M059J (cell line): ENCODE results near the gene RAD51D. TPM values are rescaled to one million over a fixed set of nuclear protein-coding genes. Genes with fewer than 3 reads are reported as not detected.
"Not testable (repeated sequence)": the region's sequence is repeated elsewhere in the genome, so short reads cannot be mapped to it uniquely, and the experiment has no call there.

Experiments used
- DNase-seq: peaks from one replicate; pipeline ENCODE4 v3.0.0-alpha.2; 2012; ENCODE audit warnings: low read depth
- total RNA-seq: library from RNA; depleted of rRNA; stranded (reverse); fragments of >200 nt; shearing (Covaris generic); gene quantifications from 2 replicates; pipeline ENCODE4 v1.2.3, GENCODE V29; 2014; rRNA removed

Gene RAD51D
- 8.4 and 10.0 TPM in 2 replicates for total RNA-seq

DNA sequence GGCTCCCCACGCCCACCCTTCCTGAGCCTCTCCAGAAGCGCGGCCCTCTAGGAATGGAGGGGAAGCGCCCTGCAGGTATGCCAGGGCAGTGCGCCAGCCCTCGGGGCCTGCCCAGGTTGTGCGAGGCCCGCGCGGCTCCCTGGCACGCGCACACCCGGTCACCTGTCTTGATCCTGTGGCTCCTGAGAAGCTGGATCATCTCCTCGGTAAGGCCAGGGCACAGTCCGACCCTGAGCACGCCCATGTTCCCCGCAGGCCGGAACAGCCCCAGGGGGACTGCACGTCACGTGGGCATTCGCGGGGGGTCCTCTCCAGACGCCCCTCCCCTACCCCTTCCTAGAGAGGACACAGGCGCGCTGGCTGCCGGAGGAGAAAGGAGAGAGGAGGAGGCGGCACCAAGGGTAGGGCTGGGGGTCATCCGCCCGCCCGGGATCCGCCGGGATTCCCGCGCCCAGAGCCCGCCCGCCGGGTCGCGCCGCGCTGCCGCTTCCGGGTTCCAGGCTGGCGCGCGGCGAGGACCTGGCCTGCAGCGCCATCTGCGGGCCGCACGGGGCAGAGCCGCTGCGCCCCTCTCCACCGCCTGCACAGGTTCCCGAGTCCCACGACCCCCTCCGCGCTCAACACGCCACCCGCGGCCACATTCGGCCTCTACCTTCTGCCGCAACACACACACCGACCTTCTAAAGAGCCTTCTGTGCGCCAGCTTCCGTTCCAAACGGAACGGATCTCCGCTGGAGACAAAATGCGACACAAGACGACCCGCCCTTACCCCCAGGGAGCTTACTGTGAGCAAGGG, at the start of gene RAD51D:
Gene RAD51D (minus strand): TSS at position 491 of the 796 bp plus-strand sequence. CDS start 247 bp downstream, at position 244.
- peak; percentile 68 for DNase-seq

DNA sequence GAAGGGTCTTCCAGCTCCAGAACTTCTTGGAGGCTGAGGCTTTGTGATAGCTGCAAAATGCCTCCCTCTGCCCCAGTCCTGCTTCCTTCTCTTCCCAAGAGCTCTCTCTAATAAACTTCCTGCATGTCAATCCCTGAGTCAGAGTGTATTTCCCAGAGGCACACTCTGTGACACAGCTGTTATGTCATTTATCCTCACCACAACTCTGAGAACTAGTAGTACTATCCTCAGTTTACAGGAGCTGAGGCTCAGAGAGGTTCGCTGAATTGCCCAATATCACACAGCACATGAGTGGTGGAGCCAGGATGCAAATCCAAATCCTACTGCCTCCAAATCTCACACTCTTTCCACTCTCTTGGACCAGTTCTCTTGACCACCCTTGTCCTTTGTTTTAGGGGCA, 48.0 kb upstream of the RAD51D start:
- DNase-seq = peak; percentile 79

DNA sequence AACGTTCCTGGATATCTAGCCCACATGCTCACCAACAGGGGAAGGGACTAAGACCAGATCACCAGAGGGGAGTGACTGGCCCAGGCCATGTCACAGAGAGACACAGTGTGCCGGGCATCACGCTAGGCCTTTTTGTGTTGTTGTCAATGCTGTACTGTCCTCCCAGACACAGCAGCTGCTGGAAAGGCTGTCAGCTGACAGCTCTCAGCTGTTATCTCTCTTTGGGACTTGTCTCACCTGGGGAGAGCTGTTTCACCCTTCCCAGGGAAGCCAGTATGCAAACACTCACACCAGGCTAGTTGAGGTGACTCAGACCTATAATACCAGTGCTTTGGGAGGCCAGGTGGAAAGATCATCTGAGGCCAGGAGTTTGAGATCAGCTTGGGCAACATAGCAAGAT, 47.4 kb upstream of the RAD51D start:
- peak; percentile 40 for DNase-seq

DNA sequence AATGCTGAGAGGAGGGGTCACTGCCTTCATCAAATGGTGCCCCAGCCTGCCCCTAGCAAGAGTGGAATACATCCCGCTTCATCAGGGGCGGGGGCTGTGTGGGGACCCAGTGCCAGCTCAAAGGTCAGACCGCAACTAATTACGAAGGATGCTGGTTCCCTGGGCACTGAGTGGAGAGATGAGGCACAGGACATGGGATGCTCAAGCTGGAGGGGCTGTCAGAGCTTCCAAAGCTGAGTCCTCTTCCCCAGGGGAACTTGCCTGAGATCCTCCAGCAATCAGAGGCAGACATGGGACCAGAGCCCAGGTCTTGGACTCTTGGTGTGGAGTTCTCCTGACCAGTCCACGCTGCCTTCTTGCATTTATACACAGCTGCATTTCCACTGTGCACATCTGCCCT, 46.9 kb upstream of the RAD51D start:
- no peak for DNase-seq

DNA sequence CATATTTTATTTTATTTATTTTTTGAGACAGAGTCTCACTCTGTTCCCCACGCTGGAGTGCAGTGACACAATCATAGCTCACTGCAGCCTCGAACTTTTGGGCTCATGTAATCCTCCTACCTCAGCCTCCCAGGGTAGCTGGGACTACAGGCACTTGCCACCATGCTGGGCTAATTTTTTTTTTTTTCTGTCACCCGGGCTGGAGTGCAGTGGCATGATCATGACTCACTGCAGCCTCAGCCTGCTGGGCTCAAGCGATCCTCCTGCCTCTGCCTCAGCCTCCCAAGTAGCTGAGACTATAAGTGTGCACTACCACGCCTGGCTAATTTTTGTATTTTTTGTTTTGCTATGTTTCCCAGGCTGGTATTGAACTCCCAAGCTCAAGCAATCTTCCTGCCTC, 45.1 kb upstream of the RAD51D start:
- DNase-seq = no peak

DNA sequence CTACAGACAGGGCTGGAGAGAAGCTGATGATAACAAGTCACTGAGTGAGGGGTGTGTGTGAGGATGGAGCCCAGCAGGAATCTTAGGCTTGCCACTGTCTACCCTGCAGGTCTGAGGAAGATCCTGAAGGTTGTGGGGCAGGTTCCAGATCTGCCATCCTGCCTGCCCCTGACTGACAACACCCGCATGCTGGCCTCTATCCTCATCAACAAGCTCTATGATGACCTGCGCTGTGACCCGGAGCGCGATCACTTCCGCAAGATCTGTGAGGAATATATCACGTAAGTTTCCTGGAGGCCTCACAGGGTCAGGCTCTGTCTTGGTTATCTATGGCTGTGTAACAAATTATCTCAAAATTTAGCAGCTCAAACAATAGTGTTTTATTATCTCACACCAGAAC, 44.2 kb upstream of the RAD51D start:
- DNase-seq = no peak

DNA sequence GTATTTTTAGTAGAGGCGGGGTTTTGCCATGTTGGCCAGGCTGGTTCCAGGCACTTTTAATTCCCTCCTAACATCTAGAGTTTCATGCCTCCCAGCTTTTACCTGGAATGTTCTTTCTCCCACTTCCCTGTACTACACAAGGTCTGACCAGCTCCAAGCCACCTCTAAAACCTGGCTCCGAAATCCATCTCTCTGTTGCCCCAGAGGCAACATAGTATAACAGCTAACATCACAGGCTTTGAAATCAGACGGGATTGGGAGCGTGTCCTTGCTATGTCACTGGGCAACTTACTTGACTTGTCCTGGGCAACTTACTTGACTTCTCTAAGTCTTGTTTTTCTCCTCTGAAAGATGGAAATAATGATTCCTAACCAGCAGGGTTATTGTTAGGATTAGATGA, 43.1 kb upstream of the RAD51D start:
- DNase-seq = no peak

DNA sequence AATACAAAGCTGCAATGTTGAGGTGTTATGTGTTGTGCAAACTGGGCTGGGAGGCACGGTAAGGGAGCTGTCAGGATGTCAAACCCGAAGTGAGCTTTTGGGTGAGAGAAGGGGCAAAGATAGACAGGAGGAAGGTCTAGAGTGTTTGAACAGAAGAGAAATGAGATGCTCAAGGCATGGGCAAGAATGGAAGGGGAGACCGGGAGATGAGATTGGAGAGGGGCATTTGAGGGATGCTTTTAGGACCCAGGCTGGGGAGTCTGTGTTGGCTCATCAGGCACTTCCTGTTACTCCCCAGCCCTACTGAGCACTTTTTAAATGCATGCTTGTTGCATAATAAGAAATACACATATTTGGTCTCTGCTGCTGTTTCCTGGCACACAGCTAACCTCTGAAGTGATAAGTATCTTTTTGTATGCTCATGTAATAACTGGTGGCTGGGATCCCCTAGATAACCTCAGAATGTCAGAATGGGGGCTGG, 41.7 kb upstream of the RAD51D start:
- DNase-seq = no peak

DNA sequence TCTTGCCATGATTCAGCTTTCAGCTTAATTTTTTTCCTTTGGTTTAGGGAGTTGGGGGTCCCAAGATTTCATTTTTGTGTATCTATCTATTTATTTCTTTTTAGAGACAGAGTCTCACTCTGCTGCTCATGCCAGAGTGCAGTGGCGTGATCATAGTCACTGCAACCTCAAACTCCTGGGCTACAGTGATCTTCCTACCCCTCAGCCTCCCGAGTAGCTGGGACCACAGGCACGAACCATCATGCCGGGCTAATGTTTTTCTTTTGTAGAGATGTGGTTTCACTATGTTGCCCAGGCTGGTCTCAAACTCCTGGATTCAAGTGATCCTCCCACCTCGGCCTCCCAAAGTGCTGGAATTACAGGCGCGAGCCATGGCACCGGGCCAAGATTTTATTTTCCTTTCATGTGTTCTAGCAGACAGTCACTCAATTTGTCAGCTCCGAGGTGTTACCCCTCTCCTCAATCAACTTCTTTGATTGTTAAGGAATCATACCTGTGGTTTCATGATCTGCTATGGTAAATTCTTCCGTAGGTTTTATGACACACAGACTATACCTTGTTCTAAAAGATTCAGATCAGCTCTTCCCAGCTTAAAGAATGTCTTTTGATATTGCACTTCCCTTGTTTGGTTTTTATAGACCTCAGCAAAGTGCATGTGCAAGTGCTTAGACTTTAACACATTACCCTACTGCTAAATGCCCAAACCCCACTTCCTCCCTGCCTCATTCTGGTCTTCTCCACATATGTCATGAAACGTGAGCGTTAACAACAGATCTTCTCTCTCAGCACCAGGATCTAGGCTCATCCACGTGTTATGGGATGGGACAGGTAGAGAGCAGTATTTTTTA, 40.9 kb upstream of the RAD51D start:
- DNase-seq = no peak

DNA sequence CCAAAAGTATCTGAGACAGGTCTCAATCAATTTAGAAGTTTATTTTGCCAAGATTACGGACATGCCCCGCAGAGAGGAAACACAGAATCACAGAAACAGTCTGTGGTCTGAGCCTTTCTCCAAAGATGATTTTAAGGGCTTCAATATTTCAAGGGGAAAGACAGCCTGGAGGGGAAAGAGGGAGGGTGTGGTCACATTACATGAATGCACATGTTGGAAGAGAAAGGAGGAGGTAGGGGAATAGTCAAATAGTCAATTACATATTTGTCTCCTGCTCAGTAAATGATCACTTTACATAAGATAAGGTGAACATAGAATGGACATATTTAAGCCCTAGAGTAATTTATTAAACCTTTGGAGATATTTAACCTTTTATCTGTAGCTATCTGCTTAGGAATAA, 40.3 kb upstream of the RAD51D start:
- no peak for DNase-seq

DNA sequence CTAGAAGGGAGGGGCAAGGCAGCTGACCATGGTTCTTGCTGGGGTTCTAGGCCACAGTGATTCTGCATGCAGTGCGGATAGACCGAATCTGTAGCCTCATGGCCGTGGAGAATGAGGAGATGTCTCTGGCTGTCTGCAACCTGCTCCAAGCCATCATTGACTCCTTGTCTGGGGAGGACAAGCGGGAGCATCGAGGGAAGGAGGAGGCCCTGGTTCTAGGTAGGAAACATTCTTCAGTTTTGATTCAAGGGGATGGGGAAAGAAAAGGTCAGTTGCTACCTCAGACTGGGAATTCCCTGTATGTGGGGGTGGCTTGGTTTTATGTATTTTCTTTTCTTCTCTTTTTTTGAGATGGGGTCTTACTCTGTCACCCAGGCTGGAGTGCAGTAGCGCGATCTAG, 35.6 kb upstream of the RAD51D start:
- DNase-seq = no peak

DNA sequence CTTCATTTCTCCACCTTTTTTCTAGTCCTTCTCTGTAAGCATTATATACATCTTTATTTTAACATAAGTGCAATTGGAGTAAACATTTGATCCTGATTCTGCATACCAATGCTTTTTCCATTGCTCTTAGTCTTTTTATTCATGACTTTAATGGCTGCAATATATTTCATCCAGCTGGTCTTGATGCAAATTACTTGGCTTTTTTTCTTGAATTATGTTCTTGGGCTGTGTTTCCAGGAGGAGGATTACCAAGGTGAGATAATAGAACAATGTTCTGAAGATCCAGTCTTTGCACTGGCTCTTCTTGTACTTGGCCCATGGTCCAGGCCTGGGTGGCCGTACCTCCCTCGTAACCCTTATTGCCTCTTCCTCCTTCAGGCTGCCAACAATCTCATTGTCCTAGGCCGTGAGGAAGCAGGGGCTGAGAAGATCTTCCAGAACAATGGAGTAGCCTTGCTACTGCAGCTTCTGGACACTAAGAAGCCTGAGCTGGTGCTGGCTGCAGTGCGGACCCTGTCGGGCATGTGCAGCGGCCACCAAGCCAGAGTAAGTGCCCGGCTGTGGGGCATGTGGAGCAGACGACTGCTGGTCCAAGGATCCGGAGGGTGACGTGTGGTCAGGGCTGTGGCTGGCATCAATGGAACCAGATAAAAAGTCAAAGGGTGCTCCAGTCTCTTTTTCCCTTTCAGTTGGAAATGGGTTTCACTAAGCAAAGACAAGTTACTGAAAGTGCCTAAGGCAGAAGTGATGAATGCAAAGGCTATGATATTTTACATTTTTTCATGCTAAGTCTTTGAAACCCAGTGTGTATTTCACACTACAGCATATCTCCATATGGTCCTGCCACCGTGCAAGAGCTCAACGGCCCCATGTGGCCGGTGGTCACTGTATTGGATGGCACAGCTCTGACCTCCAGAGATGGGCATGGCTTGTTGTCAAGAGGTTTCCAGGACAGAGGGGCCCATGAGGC, 34.8 kb upstream of the RAD51D start:
- no peak for DNase-seq

DNA sequence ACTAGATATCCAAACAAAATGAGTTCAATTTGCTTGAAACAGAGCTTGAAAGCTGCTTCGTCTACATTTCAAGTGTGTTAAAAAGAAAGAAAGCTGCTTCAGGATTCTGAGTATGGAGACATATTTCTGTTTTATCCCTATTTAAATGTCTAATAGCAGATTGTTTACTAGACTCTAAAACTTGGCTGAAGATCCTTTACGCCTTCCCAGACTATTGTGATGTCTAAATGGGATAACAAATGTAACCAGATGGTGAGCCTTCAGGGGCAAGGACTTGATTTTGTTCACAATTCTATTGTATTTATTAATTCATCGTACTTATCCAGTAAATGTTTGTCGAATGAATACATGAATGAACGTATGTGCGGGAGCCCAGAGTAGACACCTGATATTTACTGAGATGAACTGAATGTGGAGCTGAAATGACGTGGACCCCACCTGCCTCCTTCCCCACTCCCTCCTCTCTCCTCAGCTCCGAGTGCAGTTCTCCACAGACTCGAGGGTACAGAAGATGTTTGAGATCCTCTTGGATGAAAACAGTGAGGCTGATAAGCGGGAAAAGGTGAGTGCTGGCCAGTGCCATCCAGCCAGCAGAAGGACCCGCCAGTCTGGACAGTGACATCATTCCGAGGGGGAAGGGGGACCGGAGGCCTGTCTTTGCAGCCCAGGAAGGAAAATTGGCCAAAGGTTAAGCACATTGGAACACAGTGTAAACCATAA, 32.9 kb upstream of the RAD51D start:
- no peak for DNase-seq

DNA sequence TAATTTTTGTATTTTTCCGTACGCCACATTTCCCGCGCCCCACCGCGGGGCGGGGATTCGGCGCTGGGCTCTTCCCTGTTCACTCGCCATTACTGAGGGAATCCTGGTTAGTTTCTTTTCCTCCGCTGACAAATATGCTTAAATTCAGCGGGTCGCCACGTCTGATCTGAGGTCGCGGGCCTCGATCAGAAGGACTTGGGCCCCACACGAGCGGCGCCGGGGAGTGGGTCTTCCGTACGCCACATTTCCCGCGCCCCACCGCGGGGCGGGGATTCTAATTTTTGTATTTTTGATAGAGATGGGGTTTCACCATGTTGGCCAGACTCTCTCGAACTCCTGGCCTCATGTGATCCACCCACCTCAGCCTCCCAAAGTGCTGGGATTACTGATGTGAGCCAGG, 31.4 kb upstream of the RAD51D start:
- DNase-seq = not testable (repeated sequence)

DNA sequence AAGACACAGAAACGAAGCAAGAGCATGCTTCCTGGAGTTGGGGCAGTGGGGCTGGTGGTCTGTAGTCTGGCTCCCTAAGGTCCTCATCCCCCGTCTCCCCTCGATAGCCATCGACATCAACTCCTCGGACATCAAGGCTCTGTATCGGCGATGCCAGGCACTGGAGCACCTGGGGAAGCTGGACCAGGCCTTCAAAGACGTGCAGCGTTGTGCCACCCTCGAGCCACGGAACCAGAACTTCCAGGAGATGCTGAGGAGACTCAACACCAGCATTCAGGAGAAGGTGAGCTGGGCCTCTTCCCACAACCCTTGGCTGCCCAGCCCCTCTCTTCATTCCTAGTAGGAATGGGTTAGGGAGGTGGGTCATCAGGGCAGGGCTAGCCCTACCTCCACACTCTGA, 30.3 kb upstream of the RAD51D start:
- DNase-seq = no peak

DNA sequence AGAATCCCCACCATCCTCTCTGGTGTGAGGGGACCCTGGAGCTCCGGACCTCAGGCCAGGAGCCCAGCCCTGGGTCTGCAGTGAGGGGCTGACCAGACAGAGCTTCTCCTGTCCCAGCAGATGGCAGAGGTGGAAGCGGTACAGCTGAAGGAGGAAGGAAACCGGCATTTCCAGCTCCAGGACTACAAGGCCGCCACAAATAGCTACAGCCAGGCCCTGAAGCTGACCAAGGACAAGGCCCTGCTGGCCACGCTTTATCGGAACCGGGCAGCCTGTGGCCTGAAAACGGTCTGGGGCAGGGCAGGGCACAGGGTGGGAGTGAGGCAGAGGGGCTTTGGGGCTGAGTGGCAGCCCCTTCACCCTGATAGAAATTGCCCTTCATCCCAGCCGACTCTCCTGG, 28.5 kb upstream of the RAD51D start:
- DNase-seq = no peak

DNA sequence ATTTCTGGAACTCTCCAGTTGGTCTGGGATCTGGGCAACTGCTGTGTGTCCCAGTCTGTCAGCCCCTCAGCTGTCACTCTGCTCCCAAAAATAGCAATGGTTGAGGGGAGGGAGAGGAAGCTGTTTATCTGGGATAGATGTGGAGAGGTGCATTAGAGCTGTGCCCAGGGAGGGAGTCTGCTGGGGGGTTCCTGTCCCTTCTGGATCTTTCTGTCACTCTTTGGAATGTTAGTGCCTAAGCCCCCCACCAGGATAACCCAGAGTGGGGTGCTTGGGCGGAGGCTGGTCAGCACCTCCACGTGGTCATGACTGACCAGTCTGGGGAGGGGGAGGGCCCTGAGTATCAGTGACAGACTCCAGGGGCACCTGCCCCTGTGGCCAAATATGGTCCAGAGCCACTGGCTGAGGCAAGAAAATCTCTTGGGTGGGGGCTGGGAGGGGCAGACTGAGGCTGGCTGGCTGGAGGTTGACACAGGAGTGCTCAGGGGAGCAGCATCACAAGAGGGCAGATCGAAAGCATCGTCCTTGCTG, 27.8 kb upstream of the RAD51D start, which contains the start of gene UNC45B:
Gene UNC45B (plus strand): TSS at position 443 of the 531 bp plus-strand sequence. CDS start 447 bp downstream, outside the sequence.
- no peak for DNase-seq

DNA sequence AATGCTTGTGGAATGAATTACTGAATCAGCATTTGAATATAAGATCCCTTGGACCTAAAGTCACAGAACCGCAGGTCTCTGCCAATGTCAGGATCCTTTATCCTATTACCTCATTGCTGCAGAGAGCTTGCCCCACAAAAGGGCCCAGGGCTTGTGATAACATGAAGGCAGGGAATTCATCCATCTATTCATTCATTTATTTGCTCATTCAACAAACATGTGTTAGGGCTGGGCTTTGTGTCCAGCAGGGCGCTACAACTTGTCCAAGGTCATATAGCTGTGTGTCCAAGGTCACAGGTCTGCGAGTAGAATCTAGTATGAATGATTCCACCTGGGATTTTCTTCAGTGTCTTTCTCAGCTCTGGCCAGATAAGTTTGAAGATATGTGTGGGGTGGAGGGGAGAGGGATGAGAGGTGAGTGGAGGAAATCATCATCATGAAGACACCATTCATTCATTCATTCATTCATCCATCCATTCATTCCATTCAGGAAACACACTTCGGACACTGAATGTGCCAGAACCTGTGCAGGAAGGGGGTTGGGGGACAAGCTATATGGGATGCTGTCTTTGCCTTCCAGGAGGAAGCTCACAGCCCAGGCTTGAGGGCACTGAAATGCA, 26.7 kb upstream of the RAD51D start:
- no peak for DNase-seq

DNA sequence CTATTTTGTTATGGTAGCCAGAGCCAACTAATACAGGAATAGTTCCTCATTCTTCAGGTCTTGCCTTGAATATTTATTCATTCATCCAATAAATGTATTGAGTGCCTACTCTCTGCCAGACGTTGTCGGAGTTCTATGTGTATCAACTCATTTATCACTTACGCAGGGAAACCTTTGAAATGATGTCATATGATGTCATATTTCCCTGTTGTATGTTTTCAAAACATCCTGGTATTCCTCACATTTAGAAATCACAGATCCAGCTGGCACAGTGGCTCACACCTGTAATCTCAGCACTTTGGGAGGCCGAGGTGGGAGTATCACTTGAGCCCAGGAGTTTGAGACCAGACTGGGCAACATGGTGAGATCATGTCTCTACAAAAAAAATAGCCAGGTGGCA, 25.2 kb upstream of the RAD51D start:
- DNase-seq = no peak

DNA sequence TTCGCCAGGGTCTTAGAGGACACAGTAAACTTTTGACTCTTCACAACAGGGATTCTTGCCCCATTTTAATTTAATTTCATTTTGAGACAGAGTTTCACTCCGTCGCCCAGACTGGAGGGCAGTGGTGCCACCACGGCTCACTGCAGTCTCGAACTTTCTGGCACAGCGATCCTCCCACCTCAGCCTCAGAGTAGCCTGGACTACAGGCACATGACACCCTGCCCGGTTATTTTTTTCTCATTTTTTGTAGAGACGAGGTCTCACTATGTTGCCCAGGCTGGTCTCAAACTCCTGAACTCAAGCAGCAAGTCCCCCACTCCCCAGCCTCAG, 22.8 kb upstream of the RAD51D start:
- DNase-seq = no peak
